ENCODE measurements around the gene ENDOV. TPM values are rescaled to one million over a fixed set of nuclear protein-coding genes. Genes with fewer than 3 reads are reported as not detected.

The ENDOV gene
- total and polyA plus RNA-seq, 4 donors = 5.7 to 11.9 (median 8.3) TPM

DNA sequence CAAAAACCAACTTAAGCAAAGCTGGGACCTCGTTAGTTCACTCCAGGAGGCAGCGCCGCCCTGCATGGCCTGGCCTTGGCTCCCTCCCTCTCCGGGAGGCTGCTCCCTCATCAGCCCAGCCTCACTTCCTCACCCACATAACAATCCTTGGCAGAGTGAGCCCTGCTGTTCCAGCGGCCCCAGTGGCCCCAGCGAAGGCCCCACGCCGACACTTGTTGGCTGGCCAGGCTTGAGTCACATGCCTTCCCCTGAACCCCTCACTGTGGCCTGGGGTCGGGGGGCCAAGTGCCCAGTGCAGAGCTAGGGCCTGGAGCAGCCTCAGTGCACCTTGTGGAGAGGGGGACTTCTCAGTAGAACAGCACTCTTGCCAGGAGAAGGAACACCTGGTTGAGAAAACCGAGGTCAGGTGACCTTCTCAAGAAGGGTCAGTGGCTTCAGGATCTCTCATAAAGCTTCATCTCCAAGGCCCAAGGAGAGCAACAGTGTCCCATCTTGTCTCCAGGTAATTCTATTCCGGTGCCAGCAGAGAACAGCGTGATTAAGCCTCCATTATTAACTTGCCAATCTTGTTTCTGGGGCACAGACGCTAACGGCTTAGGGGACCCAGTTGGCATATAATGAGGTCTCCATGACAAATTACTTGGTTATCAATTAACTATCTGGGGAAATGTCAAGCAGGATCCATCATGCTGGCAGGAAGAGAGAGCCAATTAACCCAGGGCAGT lies 26.8 kb downstream of the ENDOV start:
- H3K4me3 ChIP-seq (ENCODE audit: low read depth in 1 of 3, low read length in 3 of 3) = no peak overlapping the region
- no peaks in the 10 kb centered on the region for H3K9me3 ChIP-seq (ENCODE audit: control insufficient read depth in 4 of 4, low read length in 3 of 4)
- 94% methylated on average over 14 of the region's 14 CpGs for WGBS
- H3K4me1 ChIP-seq (ENCODE audit: control insufficient read depth in 4 of 4, insufficient read depth in 4 of 4, low read length in 3 of 4) = peaks cover 0 to 4% (median 0%) of the 10 kb centered on the region in 4 donors
- H3K27ac ChIP-seq (ENCODE audit: low read depth in 1 of 2, low read length in 2 of 2) = no peak overlapping the region
- no peak for DNase-seq (ENCODE audit: low spot score)
- no peaks in the 10 kb centered on the region for H3K27me3 ChIP-seq (ENCODE audit: control insufficient read depth in 4 of 4, insufficient read depth in 4 of 4, low read length in 3 of 4)
- no peak overlapping the region for H3K9ac ChIP-seq (ENCODE audit: low read depth in 1 of 2, low read length in 2 of 2)
- peaks cover 0 to 1% (median under 1%) of the 10 kb centered on the region in 4 donors for H3K36me3 ChIP-seq (ENCODE audit: control insufficient read depth in 4 of 4, insufficient read depth in 3 of 4, low read depth in 1 of 4, low read length in 3 of 4)
- TF ChIP-seq SP1 (IDR thresholded peaks at IDR 0.05) = no peak
- TF ChIP-seq FOXA2 (IDR thresholded peaks at IDR 0.05) = no peak
- no peak for TF ChIP-seq RXRA (IDR thresholded peaks at IDR 0.05)
- TF ChIP-seq, protein P1, sequence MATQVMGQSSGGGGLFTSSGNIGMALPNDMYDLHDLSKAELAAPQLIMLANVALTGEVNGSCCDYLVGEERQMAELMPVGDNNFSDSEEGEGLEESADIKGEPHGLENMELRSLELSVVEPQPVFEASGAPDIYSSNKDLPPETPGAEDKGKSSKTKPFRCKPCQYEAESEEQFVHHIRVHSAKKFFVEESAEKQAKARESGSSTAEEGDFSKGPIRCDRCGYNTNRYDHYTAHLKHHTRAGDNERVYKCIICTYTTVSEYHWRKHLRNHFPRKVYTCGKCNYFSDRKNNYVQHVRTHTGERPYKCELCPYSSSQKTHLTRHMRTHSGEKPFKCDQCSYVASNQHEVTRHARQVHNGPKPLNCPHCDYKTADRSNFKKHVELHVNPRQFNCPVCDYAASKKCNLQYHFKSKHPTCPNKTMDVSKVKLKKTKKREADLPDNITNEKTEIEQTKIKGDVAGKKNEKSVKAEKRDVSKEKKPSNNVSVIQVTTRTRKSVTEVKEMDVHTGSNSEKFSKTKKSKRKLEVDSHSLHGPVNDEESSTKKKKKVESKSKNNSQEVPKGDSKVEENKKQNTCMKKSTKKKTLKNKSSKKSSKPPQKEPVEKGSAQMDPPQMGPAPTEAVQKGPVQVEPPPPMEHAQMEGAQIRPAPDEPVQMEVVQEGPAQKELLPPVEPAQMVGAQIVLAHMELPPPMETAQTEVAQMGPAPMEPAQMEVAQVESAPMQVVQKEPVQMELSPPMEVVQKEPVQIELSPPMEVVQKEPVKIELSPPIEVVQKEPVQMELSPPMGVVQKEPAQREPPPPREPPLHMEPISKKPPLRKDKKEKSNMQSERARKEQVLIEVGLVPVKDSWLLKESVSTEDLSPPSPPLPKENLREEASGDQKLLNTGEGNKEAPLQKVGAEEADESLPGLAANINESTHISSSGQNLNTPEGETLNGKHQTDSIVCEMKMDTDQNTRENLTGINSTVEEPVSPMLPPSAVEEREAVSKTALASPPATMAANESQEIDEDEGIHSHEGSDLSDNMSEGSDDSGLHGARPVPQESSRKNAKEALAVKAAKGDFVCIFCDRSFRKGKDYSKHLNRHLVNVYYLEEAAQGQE (IDR thresholded peaks at IDR 0.05) = no peak
- TF ChIP-seq HNF4A (conservative IDR thresholded peaks at IDR 0.05) = no peak
- no peak for TF ChIP-seq RAD21 (IDR thresholded peaks at IDR 0.05)
- TF ChIP-seq, protein P2, sequence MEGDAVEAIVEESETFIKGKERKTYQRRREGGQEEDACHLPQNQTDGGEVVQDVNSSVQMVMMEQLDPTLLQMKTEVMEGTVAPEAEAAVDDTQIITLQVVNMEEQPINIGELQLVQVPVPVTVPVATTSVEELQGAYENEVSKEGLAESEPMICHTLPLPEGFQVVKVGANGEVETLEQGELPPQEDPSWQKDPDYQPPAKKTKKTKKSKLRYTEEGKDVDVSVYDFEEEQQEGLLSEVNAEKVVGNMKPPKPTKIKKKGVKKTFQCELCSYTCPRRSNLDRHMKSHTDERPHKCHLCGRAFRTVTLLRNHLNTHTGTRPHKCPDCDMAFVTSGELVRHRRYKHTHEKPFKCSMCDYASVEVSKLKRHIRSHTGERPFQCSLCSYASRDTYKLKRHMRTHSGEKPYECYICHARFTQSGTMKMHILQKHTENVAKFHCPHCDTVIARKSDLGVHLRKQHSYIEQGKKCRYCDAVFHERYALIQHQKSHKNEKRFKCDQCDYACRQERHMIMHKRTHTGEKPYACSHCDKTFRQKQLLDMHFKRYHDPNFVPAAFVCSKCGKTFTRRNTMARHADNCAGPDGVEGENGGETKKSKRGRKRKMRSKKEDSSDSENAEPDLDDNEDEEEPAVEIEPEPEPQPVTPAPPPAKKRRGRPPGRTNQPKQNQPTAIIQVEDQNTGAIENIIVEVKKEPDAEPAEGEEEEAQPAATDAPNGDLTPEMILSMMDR (IDR thresholded peaks at IDR 0.05; ENCODE audit: low read depth, low read length, missing input control) = no peak
- no peak for TF ChIP-seq TAF1 (conservative IDR thresholded peaks at IDR 0.05)
- no peak for TF ChIP-seq JUND (IDR thresholded peaks at IDR 0.05)
- no peak for TF ChIP-seq YY1 (IDR thresholded peaks at IDR 0.05)
- TF ChIP-seq GABPA (IDR thresholded peaks at IDR 0.05 in 1 of 2, conservative IDR thresholded peaks at IDR 0.05 in 1 of 2) = no peak
- TF ChIP-seq, protein P3, sequence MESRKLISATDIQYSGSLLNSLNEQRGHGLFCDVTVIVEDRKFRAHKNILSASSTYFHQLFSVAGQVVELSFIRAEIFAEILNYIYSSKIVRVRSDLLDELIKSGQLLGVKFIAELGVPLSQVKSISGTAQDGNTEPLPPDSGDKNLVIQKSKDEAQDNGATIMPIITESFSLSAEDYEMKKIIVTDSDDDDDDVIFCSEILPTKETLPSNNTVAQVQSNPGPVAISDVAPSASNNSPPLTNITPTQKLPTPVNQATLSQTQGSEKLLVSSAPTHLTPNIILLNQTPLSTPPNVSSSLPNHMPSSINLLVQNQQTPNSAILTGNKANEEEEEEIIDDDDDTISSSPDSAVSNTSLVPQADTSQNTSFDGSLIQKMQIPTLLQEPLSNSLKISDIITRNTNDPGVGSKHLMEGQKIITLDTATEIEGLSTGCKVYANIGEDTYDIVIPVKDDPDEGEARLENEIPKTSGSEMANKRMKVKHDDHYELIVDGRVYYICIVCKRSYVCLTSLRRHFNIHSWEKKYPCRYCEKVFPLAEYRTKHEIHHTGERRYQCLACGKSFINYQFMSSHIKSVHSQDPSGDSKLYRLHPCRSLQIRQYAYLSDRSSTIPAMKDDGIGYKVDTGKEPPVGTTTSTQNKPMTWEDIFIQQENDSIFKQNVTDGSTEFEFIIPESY (IDR thresholded peaks at IDR 0.05) = no peak
- TF ChIP-seq, protein P4, sequence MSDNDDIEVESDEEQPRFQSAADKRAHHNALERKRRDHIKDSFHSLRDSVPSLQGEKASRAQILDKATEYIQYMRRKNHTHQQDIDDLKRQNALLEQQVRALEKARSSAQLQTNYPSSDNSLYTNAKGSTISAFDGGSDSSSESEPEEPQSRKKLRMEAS (IDR thresholded peaks at IDR 0.05) = no peak
- TF ChIP-seq, protein P5, sequence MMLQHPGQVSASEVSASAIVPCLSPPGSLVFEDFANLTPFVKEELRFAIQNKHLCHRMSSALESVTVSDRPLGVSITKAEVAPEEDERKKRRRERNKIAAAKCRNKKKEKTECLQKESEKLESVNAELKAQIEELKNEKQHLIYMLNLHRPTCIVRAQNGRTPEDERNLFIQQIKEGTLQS (IDR thresholded peaks at IDR 0.05) = no peak
- no peak for TF ChIP-seq FOXA1 (IDR thresholded peaks at IDR 0.05)
- no peak for TF ChIP-seq HNF4G (IDR thresholded peaks at IDR 0.05)
- TF ChIP-seq EGR1 (IDR thresholded peaks at IDR 0.05; ENCODE audit: low read depth in 2 of 2) = no peak

Measured in liver (tissue), 9 donors.